Activated T-cell treated with anti-CD3 and anti-CD28 coated beads, Interleukin-2, amount 50 U/mL, for 48 hours (primary cell): ENCODE measurements around the gene C17orf107.
A peak's percentile ranks its signal among the peaks of the same experiment; 100 is the strongest.

ENCODE experiments used
- DNase-seq, 2 experiments: peaks; one replicate each; pipeline ENCODE4 v3.0.0-alpha.2; 2020

C17orf107 gene

GRCh38 chr17:4877089-4877488 is 22.2 kb upstream of the C17orf107 start:
- DNase-seq, result no peak

DNA sequence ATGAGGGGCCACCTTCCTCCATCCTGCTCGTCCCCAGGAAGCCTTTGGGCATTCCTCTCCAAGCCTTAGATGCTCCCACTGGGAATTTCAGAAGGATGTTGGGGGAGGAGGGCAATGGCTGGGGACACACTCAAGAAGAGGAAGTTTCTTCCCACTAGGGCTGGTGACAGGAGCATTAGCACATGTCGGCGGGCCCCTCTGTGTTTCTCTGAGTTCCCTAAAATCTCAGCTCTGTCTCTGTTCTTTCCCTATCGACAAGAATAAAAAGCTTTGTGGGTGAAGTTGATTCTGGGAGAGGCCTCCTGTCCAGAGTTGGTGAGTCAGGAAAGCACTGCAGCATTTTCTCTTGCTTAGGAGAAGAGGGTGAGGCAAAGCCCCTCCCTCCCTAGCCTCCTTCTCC is 19.7 kb upstream of the C17orf107 start:
- no peak for DNase-seq

- no peak for DNase-seq
These were observed 18.5 kb upstream of the C17orf107 start for GRCh38 chr17:4880857-4881256.

GRCh38 chr17:4881761-4882555 is 17.4 kb upstream of the C17orf107 start:
- peak; percentile 74 to 75 for DNase-seq

- no peak for DNase-seq
These were observed 14.8 kb upstream of the C17orf107 start for GRCh38 chr17:4884489-4884888.

- DNase-seq, result no peak
These were observed 12.5 kb upstream of the C17orf107 start for GRCh38 chr17:4886830-4887229.

DNA sequence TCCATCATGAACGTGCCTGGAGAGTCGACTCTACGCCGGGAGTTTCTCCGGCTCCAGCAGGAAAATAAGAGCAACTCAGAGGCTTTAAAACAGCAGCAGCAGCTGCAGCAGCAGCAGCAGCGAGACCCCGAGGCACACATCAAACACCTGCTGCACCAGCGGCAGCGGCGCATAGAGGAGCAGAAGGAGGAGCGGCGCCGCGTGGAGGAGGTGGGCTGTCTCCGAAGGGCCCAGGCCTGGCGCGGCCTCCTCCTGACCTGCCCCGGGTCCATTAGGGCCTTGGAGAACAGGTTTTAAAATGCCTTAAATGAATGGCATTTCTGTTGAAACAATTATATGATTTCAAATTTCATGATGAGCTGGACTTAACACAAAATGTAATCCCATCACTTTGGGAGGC is 11.8 kb upstream of the C17orf107 start:
- DNase-seq, result no peak

GRCh38 chr17:4891411-4892410 is 7.6 kb upstream of the C17orf107 start:
- no peak for DNase-seq

- no peak for DNase-seq
These were observed 6.7 kb upstream of the C17orf107 start for GRCh38 chr17:4892499-4893221.

DNA sequence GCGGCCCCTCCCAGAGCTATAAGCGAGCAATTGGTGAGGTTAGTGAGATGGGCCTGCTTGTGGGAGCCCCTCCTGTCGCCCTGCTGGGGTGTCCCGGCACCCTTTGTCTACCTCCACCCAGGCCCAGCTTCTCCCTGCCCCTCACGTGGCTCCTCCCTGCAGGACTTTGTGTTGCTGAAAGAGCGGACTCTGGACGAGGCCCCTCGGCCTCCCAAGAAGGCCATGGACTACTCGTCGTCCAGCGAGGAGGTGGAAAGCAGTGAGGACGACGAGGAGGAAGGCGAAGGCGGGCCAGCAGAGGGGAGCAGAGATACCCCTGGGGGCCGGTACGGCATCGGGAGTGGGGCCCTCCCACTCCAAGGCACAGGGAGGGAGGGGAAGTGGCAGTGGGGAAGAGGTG is 6.1 kb upstream of the C17orf107 start:
- DNase-seq, result no peak

DNA sequence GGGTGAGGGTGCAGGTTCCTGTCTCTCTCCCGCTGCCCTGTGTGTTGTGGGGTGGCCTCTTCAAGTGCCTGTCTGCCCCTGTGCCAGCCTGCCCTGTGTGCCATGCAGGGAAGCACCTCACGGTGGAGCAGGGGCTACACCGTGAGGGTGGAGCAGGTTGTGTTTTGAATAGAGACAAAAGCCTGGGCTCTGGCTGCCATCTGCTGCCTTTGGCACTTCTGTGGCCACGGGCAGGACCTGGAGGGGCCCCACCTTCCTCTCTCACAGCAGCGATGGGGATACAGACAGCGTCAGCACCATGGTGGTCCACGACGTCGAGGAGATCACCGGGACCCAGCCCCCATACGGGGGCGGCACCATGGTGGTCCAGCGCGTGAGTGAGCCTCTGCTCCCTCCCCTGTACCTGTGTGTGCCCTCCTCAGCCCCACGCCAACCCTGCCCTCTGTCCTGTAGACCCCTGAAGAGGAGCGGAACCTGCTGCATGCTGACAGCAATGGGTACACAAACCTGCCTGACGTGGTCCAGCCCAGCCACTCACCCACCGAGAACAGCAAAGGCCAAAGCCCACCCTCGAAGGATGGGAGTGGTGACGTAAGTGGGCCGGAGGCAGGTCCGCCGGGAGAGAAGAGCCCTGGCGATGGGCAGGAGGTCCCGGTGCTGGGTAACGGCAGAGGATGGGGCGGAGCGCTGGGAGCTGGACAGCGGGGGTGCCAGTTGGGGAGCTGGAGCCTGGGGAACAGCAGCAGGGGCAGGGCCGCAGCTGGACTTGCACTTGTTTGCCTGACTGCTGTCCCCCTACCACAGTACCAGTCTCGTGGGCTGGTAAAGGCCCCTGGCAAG is 5.4 kb upstream of the C17orf107 start:
- DNase-seq, result no peak

DNA sequence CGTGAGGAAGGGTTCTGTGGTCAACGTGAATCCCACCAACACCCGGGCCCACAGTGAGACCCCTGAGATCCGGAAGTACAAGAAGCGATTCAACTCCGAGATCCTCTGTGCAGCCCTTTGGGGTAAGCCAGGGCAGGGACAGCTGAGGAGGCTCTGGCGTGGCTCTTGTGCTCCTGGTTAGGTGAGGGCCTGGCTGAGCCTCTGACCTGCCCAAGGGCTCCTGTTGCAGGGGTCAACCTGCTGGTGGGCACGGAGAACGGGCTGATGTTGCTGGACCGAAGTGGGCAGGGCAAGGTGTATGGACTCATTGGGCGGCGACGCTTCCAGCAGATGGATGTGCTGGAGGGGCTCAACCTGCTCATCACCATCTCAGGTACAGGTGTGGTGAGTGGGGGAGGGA is 4.2 kb upstream of the C17orf107 start:
- DNase-seq, result no peak

DNA sequence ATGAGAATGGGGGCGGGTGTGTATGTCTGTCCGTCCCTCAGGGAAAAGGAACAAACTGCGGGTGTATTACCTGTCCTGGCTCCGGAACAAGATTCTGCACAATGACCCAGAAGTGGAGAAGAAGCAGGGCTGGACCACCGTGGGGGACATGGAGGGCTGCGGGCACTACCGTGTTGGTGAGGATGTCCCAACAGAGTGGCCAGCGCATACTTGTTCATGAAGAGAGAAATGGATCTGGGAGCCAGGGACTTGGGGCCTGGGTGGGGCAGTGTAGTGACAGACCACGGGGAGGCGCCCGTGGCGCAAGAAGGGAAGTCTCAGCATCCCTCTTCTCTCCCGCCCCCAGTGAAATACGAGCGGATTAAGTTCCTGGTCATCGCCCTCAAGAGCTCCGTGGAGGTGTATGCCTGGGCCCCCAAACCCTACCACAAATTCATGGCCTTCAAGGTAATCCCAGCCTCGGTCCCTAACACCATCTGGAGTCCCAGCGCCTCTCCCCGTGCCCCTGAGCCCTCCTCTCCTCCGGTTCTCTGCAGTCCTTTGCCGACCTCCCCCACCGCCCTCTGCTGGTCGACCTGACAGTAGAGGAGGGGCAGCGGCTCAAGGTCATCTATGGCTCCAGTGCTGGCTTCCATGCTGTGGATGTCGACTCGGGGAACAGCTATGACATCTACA is 3.5 kb upstream of the C17orf107 start:
- no peak for DNase-seq

- no peak for DNase-seq
These were observed 2.8 kb upstream of the C17orf107 start for GRCh38 chr17:4896332-4897197.

- DNase-seq, result no peak
These were observed 2.1 kb upstream of the C17orf107 start for GRCh38 chr17:4897198-4897687.

DNA sequence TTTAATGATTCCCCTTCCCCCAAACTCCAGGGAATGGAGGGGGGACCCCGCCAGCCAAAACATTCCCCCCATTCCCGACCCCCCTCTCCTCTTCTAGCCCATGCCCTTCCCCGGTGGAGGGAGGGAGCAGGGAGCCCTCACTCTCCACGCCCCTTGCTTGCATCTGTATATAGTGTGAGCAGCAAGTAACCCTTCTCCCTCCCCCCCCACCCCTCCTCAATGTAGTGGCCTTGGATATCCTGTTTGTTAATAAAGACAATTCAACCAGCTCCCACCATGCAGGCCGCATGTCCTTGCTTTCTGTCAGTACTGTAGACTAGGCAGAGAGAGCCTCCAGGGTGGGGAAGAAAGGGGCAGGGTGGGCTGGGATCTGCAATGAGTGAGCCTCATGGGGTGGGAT is 1.6 kb upstream of the C17orf107 start:
- DNase-seq, result no peak

GRCh38 chr17:4898351-4898750 is 985 bp upstream of the C17orf107 start:
- no peak for DNase-seq

DNA sequence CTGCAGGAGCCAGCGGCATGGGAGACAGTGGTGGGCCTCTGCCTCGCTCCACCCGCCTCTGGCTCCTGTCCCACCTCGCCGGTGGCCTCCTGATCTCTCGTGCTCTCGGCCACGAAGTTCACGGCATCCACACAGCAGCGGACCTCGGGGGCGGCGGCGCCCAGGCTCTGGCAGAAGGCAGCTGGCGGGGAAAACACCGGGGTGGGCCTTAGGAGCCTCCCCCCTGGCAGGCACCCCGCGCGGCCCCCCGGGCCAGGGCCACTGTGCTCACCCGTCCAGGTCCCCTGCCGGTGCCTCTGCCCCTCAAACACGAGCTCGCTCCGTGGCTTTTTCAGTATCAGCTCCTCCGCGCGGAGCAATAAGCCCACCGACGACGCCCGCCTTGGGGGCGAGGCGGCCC is 409 bp upstream of the C17orf107 start:
- DNase-seq, result no peak

DNA sequence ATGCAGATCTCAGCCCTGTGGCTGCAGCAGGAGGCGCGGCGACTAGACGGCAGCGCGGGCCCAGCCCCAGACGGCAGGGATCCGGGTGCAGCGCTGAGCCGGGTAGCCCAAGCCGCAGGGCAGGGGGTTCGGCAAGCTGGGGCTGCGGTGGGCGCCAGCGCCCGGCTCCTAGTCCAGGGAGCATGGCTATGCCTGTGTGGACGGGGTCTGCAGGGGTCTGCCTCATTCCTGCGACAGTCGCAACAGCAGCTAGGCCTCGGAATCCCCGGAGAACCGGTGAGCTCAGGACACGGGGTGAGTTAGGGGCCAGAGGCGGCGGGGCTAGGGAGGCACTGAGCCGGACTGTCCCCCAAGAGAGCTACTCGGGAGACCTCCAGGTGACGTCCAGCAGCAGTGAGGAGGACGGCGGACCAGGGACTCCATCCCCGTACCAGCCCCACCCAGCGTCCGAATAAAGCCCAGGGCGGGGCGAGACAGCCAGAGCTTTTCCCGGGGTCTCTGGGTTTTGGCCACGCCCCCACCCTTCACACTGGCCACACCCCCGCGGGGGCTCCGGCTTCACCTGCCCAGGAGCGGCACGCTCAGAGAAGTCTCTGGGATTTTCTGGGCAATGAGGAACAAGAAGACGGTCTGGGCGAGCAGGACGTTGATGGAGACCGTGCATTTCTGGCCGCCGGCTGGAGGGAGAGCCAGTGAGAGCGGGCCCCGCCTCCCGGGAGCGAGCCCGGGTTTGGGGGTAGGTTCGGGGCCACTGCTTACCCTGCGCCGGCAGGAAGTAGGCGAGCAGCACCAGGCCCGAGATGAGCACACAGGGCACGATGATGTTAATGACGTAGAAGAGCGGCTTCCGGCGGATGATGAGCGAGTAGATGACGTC is 1.1 kb downstream of the C17orf107 start:
- peak; percentile 55 to 57 for DNase-seq
